ENCODE measurements around the gene CCR7. TPM values are rescaled to one million over a fixed set of nuclear protein-coding genes. Genes with fewer than 3 reads are reported as not detected.

Gene CCR7
- total and polyA plus RNA-seq, 4 donors = 1.8 to 5.9 (median 3.0) TPM

- Histone ChIP-seq H3K27ac (ENCODE audit: low read depth in 1 of 2, low read length in 1 of 2) (no peak overlapping the region), H3K4me1 (ENCODE audit: control insufficient read depth in 5 of 5, insufficient read depth in 5 of 5, low read length in 5 of 5) (peaks cover 0 to 8% (median 6%) of the 10 kb centered on the region in 5 donors), H3K9ac (ENCODE audit: insufficient read depth in 1 of 2, low read length in 2 of 2) (no peak overlapping the region), H3K36me3 (ENCODE audit: control insufficient read depth in 4 of 4, insufficient read depth in 4 of 4, low read length in 4 of 4) (no peaks in the 10 kb centered on the region), H3K27me3 (ENCODE audit: control insufficient read depth in 3 of 3, insufficient read depth in 3 of 3, low read length in 2 of 3) (no peaks in the 10 kb centered on the region), H3K9me3 (ENCODE audit: control insufficient read depth in 4 of 4, insufficient read depth in 3 of 4, low read length in 3 of 4) (peaks cover 0 to 2% (median 0%) of the 10 kb centered on the region in 4 donors), H3K4me3 (no peak overlapping the region)
- DNase-seq (no peak), ATAC-seq (ENCODE audit: insufficient read depth, low FRiP score) (no peak)
- 72 to 85% methylated on average over 11 of the region's 11 CpGs for WGBS, 2 donors
- no peak for TF ChIP-seq CTCF (IDR thresholded peaks at IDR 0.05; ENCODE audit: control extremely low read depth, extremely low read depth)
Observed at GRCh38 chr17:40612599-40613244, 47.5 kb upstream of the CCR7 start.

GRCh38 chr17:40611840-40612474 lies 46.7 kb upstream of the CCR7 start:
- no peaks in the 10 kb centered on the region for H3K27me3 ChIP-seq (ENCODE audit: control insufficient read depth in 3 of 3, insufficient read depth in 3 of 3, low read length in 2 of 3)
- no peak for TF ChIP-seq CTCF (IDR thresholded peaks at IDR 0.05; ENCODE audit: control extremely low read depth, extremely low read depth)
- no peak for ATAC-seq (ENCODE audit: insufficient read depth, low FRiP score)

GRCh38 chr17:40610359-40610758 lies 45.1 kb upstream of the CCR7 start:
- TF ChIP-seq CTCF (IDR thresholded peaks at IDR 0.05; ENCODE audit: control extremely low read depth, extremely low read depth) = no peak
- Histone ChIP-seq H3K9ac (ENCODE audit: insufficient read depth in 1 of 2, low read length in 2 of 2) (no peak overlapping the region), H3K4me3 (no peak overlapping the region), H3K27ac (ENCODE audit: low read depth in 1 of 2, low read length in 1 of 2) (no peak overlapping the region), H3K27me3 (ENCODE audit: control insufficient read depth in 3 of 3, insufficient read depth in 3 of 3, low read length in 2 of 3) (no peaks in the 10 kb centered on the region), H3K36me3 (ENCODE audit: control insufficient read depth in 4 of 4, insufficient read depth in 4 of 4, low read length in 4 of 4) (no peaks in the 10 kb centered on the region), H3K9me3 (ENCODE audit: control insufficient read depth in 4 of 4, insufficient read depth in 3 of 4, low read length in 3 of 4) (no peaks in the 10 kb centered on the region), H3K4me1 (ENCODE audit: control insufficient read depth in 5 of 5, insufficient read depth in 5 of 5, low read length in 5 of 5) (peaks cover 0 to 12% (median 6%) of the 10 kb centered on the region in 5 donors)
- no peak for ATAC-seq (ENCODE audit: insufficient read depth, low FRiP score)
- WGBS, 2 donors = 69 to 82% methylated on average over 2 of the region's 2 CpGs
- DNase-seq = no peak

More at GRCh38 chr17:40611840-40612474, 46.7 kb upstream of the CCR7 start:
- 69 to 73% methylated on average over 7 of the region's 7 CpGs for WGBS, 2 donors
- peaks cover 0 to 2% (median 0%) of the 10 kb centered on the region in 4 donors for H3K9me3 ChIP-seq (ENCODE audit: control insufficient read depth in 4 of 4, insufficient read depth in 3 of 4, low read length in 3 of 4)
- DNase-seq = no peak
- no peak overlapping the region for H3K9ac ChIP-seq (ENCODE audit: insufficient read depth in 1 of 2, low read length in 2 of 2)
- H3K36me3 ChIP-seq (ENCODE audit: control insufficient read depth in 4 of 4, insufficient read depth in 4 of 4, low read length in 4 of 4) = no peaks in the 10 kb centered on the region
- H3K4me1 ChIP-seq (ENCODE audit: control insufficient read depth in 5 of 5, insufficient read depth in 5 of 5, low read length in 5 of 5) = peaks cover 0 to 12% (median 7%) of the 10 kb centered on the region in 5 donors
- H3K27ac ChIP-seq (ENCODE audit: low read depth in 1 of 2, low read length in 1 of 2) = no peak overlapping the region
- no peak overlapping the region for H3K4me3 ChIP-seq
